GM12891 (cell line): Measurements from ENCODE around the gene PMPCA.

Experiments
- DNase-seq: peaks from one replicate; pipeline ENCODE4 v3.0.0; 2011; ENCODE audit warnings: low spot score; ENCODE audit not compliant: insufficient read length
- FAIRE-seq: peaks from 2 replicates; lab custom pipeline; 2011; peaks lifted over from hg19 to GRCh38; lab: Jason Lieb, UNC
- PAX5 ChIP-seq: IDR thresholded peaks from 2 replicates; pipeline ENCODE4 v1.6.1; 2011; ENCODE audit warnings: low read length, moderate library complexity, mild to moderate bottlenecking; ENCODE audit not compliant: insufficient read depth, severe bottlenecking
- POLR2A ChIP-seq: IDR thresholded peaks from 2 replicates; pipeline ENCODE4 v1.6.1; 2011; ENCODE audit warnings: low read depth, low read length, control low read depth
- POLR2AphosphoS5 ChIP-seq: IDR thresholded peaks from 2 replicates; pipeline ENCODE4 v1.6.1; 2011; ENCODE audit warnings: low read depth, low read length, control low read depth
- POU2F2 ChIP-seq: IDR thresholded peaks from 2 replicates; pipeline ENCODE4 v1.6.1; 2011; ENCODE audit warnings: low read depth, mild to moderate bottlenecking, control low read depth, low read length, moderate library complexity
- SPI1 ChIP-seq: IDR thresholded peaks from 2 replicates; pipeline ENCODE4 v1.6.1; 2011; ENCODE audit warnings: low read depth, low read length, control low read depth
- TAF1 ChIP-seq: IDR thresholded peaks from 2 replicates; pipeline ENCODE4 v1.6.1; 2011; ENCODE audit warnings: low read depth, low read length, control low read depth

Gene PMPCA

GRCh38 chr9:136364942-136365774 is 45.3 kb upstream of the PMPCA start:
- TF ChIP-seq POLR2AphosphoS5 (no peak), POLR2A (no peak)
- DNase-seq (no peak), FAIRE-seq (no peak)

GRCh38 chr9:136365775-136366222 is 44.7 kb upstream of the PMPCA start:
- TF ChIP-seq POLR2A (no peak), PAX5 (no peak), SPI1 (no peak), POLR2AphosphoS5 (no peak), TAF1 (no peak)
- FAIRE-seq (no peak), DNase-seq (no peak)

DNA sequence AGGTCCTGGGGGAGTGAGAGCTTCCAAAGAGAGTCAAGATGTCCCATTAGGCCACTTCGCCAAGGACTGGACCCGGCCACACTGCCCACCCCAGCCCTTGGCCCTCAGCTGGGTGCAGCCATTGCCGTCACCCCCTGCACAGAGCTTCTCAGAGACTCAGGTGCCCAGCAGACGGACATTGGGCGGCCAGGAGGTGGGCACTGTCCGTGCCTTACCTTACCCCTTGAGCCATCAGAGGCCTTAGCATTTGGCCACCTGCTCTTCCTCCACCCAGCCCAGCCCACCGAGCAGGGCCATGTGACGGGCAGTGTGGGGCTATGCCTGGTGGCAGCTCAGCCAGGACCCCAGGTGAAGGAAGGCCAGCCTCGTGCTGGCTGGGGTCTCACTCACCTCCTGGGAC is 43.6 kb upstream of the PMPCA start:
- DNase-seq (no peak), FAIRE-seq (no peak)
- TF ChIP-seq PAX5 (no peak), POLR2A (no peak), POU2F2 (no peak), SPI1 (no peak), TAF1 (no peak), POLR2AphosphoS5 (no peak)

DNA sequence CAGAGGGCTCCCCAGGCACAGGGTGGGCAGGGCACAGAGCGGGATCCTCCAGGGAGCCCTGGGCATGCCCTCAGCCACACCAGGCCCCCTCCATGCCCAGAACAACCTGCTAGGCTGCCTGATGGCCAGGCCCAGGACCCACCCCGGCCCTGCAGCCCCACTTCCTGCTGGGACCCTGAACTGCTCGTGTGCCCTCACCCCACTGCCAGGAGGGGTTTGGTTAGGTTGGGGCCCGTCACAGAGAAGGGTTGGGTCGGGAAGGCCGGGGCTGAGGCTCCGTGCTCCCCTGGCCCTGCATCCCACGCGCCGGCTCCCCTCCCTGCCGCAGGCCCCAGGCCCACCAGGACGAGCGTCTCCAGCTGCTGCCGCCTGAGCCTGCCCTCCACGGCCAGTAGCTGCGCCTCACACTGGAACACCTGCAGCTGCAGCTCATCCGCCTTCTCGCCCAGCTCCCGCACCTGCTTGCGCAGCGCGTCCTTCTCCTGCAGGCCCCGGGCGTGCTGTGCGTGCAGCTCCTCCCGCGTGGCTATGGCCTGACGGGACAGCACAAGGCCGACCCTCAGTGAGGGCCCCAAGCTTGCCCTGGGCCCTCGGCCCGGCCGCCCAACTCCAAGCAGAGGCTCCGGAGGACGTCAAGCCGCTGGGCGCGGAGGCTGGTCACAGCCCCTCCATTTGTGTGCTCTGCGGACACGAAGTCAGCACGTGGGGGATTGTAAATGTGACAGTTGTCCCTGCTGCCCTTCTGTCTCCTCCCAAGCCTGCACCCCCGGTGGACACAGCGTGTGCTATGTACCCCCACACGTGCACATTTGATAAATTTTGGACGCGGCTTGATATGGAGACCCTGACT is 42.9 kb upstream of the PMPCA start:
- DNase-seq: no peak
- FAIRE-seq: no peak
- TF ChIP-seq POLR2A (no peak), TAF1 (no peak), PAX5 (no peak), SPI1 (no peak), POLR2AphosphoS5 (no peak), POU2F2 (no peak)

DNA sequence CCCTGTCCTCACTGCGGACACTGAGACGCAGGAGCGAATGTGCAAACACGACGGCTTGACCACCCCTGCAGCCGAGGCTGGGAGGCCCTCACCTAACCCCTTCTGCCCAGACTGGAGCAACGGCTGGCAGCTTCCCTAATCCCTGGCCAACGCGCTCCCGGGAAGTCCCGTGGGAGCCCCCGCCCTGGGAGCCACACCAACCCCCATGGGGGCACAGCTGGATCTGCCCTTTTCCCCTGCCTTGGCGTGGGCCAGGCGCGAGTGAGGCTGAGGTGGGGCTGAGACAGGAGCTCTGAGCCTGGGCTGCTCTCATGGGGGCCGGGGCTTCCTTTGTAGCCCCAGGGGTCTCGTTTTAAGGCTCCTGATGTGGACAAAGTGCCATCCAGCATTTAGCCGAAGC is 42.3 kb upstream of the PMPCA start:
- TF ChIP-seq SPI1 (no peak), POLR2A (no peak), POLR2AphosphoS5 (no peak), PAX5 (no peak), TAF1 (no peak), POU2F2 (no peak)
- DNase-seq (no peak), FAIRE-seq (no peak)

DNA sequence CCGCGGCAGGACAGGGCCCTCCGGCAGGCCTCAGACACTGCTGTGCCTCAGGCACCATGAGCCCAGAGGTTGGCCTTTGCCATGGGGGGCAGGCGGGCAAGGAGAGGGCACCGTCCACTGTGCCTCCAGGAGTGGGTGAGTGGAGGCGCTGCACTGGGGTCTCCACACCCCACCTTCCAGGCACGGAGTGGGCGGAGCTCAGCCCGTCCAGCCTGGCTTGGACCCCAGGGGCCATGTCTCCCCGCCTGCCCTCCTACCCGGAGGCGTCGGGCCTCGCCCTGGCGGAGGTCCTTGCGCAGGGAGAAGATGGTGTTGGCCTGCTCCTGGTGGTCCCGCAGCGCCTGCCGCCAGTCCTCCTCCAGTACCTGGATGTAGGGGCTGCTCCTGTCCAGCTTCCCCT is 40.4 kb upstream of the PMPCA start:
- TF ChIP-seq TAF1 (no peak), SPI1 (no peak), POU2F2 (no peak), POLR2A (no peak), PAX5 (no peak), POLR2AphosphoS5 (no peak)
- no peak for FAIRE-seq
- DNase-seq: no peak

DNA sequence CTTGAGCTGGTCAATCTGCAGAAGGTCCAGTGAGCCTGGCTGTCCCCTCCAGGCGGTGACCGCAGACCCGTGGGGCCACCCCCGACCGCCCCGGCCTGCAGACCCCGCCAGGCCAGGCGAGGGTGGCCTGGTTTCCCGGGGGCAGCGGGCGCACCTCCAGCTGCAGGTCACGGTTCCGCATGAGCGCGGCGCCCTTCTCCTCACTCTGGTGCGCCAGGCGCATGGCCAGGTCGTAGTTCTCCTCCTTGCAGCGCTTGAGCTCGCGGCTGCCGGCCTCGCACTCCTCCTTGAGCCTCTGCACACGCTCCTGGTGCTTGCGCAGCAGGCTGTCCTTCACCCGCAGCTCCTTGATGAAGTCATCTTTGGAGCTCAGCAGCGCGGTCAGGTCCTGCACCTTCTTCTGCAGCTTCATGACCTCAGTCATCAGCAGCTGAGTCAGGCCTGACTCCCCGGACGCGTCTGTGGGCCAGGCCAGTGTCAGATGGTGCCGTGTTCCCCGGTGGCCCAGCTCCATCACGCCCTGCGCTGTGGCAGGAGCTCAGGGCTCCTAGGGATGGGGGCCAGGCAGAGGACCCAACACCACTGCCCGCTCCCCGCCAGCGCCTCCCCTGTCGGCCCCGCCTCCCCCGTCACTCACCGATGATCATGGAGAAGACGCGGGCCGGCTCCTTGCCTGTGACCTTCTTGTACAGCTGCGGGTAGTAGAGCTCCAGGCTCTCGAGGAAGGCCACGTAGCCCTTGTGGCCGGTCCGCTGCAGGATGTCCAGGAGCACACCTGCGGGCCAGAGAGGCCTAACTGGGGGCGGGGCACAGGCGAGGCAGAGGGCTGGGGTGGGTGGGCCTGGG is 39.5 kb upstream of the PMPCA start:
- DNase-seq: no peak
- TF ChIP-seq SPI1 (no peak), POLR2AphosphoS5 (no peak), PAX5 (no peak), POU2F2 (no peak), TAF1 (no peak), POLR2A (no peak)
- no peak for FAIRE-seq

DNA sequence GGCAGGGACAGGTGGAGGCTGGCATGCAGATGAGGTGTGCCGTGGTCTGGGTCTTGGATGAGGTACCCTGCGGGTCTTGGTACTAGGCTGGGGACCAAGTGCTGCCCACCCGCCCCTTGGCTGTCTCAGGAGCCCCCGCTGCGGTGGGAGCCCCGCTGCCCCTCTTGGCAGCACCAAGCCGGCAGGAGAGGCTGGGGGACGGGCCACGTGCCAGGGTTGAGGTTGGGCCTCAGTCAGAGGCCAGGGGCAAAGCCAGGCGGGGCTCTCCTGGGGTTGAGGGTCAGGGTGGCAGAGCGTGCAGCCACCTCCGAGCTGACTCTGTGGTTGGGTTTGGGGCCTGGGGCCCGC is 39.0 kb upstream of the PMPCA start:
- no peak for DNase-seq
- TF ChIP-seq POLR2AphosphoS5: no peak
- no peak for TF ChIP-seq SPI1
- TF ChIP-seq POLR2A: no peak
- TF ChIP-seq TAF1: no peak
- no peak for TF ChIP-seq POU2F2
- TF ChIP-seq PAX5: no peak
- no peak for FAIRE-seq

DNA sequence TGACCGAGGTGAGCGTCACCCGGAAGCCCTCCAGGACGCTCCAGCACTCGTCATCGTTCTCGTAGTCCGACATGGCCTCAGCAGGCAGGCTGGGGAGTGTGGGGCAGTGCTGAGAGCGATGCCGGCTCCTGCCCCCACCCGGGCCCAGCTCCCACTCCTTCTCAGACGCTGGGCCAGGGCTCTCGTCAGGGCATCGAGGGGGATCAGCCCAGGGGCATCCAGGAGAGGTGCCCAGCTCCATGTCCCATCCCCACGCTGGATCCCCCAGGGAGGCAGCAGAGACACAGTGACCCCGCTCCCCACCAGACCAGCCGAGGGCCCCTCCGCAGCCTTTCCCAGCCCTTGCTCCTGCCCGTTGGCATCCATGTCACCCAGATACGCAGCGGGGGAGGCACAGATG is 38.5 kb upstream of the PMPCA start:
- FAIRE-seq: no peak
- TF ChIP-seq PAX5: no peak
- TF ChIP-seq POU2F2: no peak
- no peak for DNase-seq
